ENCODE data around the gene ALDH1B1. TPM values are rescaled to one million over a fixed set of nuclear protein-coding genes. Genes with fewer than 3 reads are reported as not detected.

Gene ALDH1B1
- total and polyA plus RNA-seq, 9 of the 15 experiments (the other 6 are each of a cell fraction or from before 2014, with no cell fraction given) = 8.6 to 46.5 (median 30.8) TPM

DNA sequence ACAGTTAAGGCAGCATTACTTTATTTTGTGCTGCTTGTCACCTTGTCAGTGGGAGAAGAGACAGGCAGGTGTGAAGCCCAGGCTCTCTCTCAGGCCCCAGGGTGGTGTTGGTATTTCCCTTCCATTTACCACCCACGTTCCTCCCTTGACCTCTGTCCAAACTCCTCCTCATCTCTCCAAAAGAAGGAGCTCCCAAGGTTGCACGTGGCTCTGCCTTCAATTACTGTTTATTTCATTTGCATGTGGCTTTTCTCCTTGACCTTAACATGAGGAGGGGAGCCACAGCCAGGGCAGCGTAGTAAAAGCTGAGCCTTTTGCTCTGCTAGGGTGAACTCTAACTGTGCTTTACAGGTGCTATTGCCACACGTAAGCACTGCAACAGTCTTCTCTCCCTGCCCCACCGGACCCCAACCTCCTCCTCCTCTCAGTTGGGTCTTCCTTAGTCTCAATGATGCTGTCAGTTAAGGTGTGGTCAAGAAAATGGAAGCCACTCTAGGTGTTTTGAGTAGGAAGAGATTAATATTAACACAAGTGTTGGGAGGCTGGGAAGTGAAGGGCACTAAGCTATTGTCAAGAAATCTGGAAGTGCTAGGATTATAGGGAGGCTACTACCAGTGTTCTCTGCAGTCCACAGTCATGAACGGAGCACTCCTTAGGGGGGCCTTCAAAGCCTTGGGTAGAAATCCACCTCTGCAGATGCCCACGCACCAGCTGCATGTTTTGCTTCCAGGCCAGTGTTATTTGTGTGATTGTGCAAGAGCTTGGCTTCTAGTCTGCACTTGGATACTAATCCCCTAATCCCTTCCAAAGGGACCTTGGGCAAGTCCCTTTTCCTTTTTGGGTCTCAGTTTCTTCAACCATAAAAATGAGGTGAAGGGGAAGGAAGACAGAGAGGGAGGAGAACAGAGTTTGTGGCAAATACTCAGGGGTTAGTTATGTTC, 3.9 kb upstream of the ALDH1B1 start (continued):
- TF ChIP-seq, protein P1, sequence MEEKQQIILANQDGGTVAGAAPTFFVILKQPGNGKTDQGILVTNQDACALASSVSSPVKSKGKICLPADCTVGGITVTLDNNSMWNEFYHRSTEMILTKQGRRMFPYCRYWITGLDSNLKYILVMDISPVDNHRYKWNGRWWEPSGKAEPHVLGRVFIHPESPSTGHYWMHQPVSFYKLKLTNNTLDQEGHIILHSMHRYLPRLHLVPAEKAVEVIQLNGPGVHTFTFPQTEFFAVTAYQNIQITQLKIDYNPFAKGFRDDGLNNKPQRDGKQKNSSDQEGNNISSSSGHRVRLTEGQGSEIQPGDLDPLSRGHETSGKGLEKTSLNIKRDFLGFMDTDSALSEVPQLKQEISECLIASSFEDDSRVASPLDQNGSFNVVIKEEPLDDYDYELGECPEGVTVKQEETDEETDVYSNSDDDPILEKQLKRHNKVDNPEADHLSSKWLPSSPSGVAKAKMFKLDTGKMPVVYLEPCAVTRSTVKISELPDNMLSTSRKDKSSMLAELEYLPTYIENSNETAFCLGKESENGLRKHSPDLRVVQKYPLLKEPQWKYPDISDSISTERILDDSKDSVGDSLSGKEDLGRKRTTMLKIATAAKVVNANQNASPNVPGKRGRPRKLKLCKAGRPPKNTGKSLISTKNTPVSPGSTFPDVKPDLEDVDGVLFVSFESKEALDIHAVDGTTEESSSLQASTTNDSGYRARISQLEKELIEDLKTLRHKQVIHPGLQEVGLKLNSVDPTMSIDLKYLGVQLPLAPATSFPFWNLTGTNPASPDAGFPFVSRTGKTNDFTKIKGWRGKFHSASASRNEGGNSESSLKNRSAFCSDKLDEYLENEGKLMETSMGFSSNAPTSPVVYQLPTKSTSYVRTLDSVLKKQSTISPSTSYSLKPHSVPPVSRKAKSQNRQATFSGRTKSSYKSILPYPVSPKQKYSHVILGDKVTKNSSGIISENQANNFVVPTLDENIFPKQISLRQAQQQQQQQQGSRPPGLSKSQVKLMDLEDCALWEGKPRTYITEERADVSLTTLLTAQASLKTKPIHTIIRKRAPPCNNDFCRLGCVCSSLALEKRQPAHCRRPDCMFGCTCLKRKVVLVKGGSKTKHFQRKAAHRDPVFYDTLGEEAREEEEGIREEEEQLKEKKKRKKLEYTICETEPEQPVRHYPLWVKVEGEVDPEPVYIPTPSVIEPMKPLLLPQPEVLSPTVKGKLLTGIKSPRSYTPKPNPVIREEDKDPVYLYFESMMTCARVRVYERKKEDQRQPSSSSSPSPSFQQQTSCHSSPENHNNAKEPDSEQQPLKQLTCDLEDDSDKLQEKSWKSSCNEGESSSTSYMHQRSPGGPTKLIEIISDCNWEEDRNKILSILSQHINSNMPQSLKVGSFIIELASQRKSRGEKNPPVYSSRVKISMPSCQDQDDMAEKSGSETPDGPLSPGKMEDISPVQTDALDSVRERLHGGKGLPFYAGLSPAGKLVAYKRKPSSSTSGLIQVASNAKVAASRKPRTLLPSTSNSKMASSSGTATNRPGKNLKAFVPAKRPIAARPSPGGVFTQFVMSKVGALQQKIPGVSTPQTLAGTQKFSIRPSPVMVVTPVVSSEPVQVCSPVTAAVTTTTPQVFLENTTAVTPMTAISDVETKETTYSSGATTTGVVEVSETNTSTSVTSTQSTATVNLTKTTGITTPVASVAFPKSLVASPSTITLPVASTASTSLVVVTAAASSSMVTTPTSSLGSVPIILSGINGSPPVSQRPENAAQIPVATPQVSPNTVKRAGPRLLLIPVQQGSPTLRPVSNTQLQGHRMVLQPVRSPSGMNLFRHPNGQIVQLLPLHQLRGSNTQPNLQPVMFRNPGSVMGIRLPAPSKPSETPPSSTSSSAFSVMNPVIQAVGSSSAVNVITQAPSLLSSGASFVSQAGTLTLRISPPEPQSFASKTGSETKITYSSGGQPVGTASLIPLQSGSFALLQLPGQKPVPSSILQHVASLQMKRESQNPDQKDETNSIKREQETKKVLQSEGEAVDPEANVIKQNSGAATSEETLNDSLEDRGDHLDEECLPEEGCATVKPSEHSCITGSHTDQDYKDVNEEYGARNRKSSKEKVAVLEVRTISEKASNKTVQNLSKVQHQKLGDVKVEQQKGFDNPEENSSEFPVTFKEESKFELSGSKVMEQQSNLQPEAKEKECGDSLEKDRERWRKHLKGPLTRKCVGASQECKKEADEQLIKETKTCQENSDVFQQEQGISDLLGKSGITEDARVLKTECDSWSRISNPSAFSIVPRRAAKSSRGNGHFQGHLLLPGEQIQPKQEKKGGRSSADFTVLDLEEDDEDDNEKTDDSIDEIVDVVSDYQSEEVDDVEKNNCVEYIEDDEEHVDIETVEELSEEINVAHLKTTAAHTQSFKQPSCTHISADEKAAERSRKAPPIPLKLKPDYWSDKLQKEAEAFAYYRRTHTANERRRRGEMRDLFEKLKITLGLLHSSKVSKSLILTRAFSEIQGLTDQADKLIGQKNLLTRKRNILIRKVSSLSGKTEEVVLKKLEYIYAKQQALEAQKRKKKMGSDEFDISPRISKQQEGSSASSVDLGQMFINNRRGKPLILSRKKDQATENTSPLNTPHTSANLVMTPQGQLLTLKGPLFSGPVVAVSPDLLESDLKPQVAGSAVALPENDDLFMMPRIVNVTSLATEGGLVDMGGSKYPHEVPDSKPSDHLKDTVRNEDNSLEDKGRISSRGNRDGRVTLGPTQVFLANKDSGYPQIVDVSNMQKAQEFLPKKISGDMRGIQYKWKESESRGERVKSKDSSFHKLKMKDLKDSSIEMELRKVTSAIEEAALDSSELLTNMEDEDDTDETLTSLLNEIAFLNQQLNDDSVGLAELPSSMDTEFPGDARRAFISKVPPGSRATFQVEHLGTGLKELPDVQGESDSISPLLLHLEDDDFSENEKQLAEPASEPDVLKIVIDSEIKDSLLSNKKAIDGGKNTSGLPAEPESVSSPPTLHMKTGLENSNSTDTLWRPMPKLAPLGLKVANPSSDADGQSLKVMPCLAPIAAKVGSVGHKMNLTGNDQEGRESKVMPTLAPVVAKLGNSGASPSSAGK (IDR thresholded peaks at IDR 0.05) = 0 out of 2 replicates have a peak, but pooled peaks have one; percentile 10
- TF ChIP-seq SRSF1 (IDR thresholded peaks at IDR 0.05; ENCODE audit: low read depth, low read length) = no peak
- peak; percentile 23; the same call in 1 of the 2 replicates for TF ChIP-seq CEBPG (CRISPR knock-in tag; IDR thresholded peaks at IDR 0.05)
- peak in 1 of 2 experiments; percentile 84; a peak in 2 of 4 replicates for TF ChIP-seq CEBPG (tag; conservative IDR thresholded peaks at IDR 0.05 in 1 of 2, IDR thresholded peaks at IDR 0.05 in 1 of 2)
- no peak for TF ChIP-seq EP300 (IDR thresholded peaks at IDR 0.05; ENCODE audit: low read length)
- no peak for TF ChIP-seq COPS2 (conservative IDR thresholded peaks at IDR 0.05)
- TF ChIP-seq ZNF589 (CRISPR knock-in tag; IDR thresholded peaks at IDR 0.05; ENCODE audit: low read depth) = no peak
- TF ChIP-seq SMAD3 (CRISPR knock-in tag; conservative IDR thresholded peaks at IDR 0.05) = no peak
- peak; percentile 90 for TF ChIP-seq CEBPB (tag; IDR thresholded peaks at IDR 0.05)
- peak; percentile 33; the same call in 1 of the 2 replicates for TF ChIP-seq EGR1 (conservative IDR thresholded peaks at IDR 0.05)
- TF ChIP-seq, protein P2, sequence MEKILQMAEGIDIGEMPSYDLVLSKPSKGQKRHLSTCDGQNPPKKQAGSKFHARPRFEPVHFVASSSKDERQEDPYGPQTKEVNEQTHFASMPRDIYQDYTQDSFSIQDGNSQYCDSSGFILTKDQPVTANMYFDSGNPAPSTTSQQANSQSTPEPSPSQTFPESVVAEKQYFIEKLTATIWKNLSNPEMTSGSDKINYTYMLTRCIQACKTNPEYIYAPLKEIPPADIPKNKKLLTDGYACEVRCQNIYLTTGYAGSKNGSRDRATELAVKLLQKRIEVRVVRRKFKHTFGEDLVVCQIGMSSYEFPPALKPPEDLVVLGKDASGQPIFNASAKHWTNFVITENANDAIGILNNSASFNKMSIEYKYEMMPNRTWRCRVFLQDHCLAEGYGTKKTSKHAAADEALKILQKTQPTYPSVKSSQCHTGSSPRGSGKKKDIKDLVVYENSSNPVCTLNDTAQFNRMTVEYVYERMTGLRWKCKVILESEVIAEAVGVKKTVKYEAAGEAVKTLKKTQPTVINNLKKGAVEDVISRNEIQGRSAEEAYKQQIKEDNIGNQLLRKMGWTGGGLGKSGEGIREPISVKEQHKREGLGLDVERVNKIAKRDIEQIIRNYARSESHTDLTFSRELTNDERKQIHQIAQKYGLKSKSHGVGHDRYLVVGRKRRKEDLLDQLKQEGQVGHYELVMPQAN (IDR thresholded peaks at IDR 0.05; ENCODE audit: borderline replicate concordance) = no peak
